Measurements from ENCODE around the gene MAP3K13.

- no peak for TF ChIP-seq POLR2A (IDR thresholded peaks at IDR 0.05)
- no peak for TF ChIP-seq CTCF (IDR thresholded peaks at IDR 0.05)
Measured at GRCh38 chr3:185406121-185406620, 43.2 kb downstream of the MAP3K13 start.

All from testis (tissue), 2 donors.